NCI-H1436 treated with DMSO at 0.1 percent for 48 hours (cell line): ENCODE data around the gene GID8.

ENCODE experiments used
- DNase-seq: peaks from one replicate; lab custom pipeline; 2025; lab: John Stamatoyannopoulos, UW

GID8 gene

GRCh38 chr20:62986257-62986800, 48.4 kb downstream of the GID8 start:
- no peak for DNase-seq

GRCh38 chr20:62987114-62987513, 49.2 kb downstream of the GID8 start:
- no peak for DNase-seq

GRCh38 chr20:62989201-62989601, 51.3 kb downstream of the GID8 start:
- DNase-seq = no peak

- no peak for DNase-seq
Measured at GRCh38 chr20:62990306-62990825, 52.4 kb downstream of the GID8 start.

DNA sequence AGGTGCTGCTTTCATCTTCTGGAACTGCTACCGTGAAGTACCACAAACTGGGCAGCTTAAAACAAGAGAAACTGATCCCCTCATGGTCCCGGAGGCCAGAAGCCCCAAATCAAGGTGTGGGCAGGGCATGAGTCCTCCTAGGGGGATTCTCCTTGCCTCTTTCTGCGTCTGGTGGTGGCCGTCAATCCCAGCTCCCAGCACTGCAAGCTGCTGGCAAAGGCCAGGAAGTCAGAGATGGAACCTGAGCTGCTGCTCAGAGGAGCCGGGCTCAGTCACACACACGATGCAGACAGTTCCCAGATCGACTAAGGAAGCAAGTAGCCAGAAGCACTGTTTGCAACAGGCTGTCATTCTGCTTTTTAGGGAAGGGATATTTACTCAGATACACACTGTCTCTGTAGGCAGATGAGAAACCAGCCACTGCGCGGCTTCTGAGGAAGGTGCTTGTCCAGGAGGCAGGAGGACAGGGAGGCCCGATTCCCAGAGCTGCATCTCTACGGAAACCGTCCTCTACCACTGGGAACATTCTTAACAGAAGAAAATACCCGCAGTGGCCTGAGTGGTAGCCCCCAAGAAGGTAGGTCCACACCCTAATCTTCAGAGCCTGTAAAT, 53.4 kb downstream of the GID8 start:
- no peak for DNase-seq

- DNase-seq = no peak
Measured at GRCh38 chr20:62991863-62992262, 53.9 kb downstream of the GID8 start.

DNA sequence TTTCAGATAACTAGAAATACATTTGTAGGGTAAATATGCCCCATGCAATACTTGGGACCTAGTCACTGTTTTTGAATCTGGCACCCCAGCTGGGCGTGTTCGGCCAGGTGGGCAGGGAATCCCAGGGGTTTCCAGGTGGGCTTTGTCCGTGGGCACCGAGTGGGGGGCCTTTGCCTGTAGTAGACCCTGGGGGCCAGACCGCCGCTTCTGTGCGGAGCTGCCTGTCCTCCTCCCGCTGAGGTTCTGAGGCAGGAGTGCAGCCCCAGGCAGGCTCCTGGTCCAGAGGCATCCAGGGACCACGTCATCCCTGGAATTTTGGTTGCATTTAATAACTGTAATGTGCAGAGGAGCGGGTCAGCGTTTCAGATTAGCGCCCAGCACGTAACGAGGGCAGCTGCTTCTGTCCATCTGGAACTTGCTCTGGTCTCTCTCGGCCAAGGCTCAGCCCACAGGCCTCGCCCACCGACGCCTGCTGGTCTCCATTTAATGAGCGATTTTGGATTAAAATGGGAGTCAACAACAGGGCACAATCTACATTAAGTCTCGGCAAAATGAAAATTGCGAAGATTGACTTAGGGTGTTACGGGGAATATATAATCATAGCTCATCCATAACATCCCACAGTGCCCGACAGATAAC, 56.0 kb downstream of the GID8 start:
- DNase-seq = no peak

- DNase-seq = no peak
Measured at GRCh38 chr20:62994869-62995281, 56.9 kb downstream of the GID8 start.

DNA sequence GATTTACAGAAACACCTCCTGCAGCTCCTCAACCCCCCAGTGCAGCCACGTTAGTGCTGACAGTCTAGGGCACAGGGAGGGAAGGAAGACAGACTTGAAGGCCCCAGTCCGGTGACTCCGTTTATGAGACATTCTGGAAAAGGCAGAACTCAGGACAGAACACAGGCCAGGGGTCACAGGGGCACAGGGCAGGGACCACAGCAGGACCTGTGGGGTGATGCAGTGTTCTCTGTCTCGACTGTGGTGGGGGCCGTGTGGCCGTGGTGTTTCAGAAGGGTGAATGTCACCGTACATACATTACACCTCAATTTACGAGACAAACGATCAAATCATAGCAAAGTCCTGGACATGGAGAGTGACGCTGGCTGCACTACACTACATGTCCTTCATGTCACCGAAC, 57.5 kb downstream of the GID8 start:
- DNase-seq = no peak

GRCh38 chr20:62995898-62996595, 58.1 kb downstream of the GID8 start:
- no peak for DNase-seq

GRCh38 chr20:62996596-62996982, 58.6 kb downstream of the GID8 start:
- DNase-seq = no peak

DNA sequence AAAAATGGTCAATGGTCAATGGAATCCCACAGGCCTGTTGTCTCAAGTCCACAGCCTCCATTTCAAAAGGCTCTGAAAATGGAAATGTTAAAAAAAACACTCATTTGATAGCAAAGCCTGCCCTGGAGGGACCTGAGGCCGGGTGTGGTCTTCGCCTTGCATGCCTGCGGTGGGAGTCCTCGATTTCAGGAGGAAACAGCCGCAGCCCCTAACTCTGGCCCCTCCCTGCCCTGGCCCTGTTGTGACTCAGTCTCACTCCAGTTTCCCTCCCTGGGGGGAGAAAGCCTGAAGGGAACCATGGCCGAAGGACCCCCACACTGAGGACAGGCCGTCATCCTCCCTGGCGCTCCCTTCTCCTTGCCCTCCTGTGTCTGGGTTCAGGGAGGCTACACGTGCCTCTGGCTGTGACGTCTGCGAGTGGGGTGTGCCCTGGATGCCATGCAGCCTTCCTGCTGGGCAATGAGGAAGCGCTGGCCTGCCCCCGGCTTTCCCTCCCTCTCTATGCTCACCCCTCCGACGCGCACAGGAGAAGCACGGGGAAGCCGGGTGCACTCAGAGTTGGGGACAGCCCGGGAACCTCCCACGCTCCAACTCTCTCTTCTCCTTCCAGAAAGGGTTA, 59.6 kb downstream of the GID8 start:
- no peak for DNase-seq
